SKM-1 (cell line): ENCODE measurements around the gene NFKB2.

ENCODE experiments used
- DNase-seq: peaks from one replicate; lab custom pipeline; 2025; ENCODE audit not compliant: unreplicated experiment; lab: John Stamatoyannopoulos, UW

The NFKB2 gene

DNA sequence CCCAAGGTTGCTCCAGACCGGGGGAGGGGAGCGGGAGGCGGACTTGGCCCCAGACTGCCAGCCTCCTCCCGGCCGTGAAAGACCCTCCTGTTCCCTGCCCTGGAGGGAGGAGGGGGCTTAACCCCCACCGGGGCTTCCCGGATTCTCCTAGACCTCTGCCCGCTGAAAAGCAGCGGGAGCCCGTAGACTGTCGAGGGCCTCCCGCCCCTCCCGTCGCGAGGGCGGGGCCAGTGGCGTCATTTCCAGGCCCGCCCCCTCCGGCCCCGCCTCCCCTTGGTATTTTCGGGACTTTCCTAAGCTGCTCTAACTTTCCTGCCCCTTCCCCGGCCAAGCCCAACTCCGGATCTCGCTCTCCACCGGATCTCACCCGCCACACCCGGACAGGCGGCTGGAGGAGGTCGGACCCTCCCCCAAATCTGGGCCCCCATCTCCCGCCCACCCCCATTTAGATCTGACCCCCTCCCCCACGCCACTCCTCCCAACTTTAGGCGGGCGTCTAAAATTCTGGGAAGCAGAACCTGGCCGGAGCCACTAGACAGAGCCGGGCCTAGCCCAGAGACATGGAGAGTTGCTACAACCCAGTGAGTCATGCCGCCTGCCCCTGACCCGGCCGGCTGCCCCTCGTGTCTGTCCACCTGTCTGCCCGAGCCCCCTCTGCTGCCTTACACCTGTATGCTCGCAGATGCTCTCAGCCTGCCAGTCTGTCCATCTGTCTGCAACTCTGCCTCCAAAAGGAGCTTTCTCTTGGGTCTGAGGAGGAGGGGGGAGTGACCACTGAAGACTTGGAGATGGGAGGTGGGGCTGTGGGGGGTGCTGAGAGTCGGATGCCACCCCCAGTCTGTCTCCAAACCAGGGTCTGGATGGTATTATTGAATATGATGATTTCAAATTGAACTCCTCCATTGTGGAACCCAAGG is at the start of gene NFKB2:
TSS of gene NFKB2 (plus strand) at position 306 of the 917 bp plus-strand sequence. CDS start at position 561, 255 bp downstream.
- DNase-seq = peak; percentile 48

GRCh38 chr10:102347236-102347828 is 48.2 kb upstream of the NFKB2 start:
- DNase-seq = no peak

- peak; percentile 15 for DNase-seq
Observed at GRCh38 chr10:102352066-102352715, 43.3 kb upstream of the NFKB2 start.

DNA sequence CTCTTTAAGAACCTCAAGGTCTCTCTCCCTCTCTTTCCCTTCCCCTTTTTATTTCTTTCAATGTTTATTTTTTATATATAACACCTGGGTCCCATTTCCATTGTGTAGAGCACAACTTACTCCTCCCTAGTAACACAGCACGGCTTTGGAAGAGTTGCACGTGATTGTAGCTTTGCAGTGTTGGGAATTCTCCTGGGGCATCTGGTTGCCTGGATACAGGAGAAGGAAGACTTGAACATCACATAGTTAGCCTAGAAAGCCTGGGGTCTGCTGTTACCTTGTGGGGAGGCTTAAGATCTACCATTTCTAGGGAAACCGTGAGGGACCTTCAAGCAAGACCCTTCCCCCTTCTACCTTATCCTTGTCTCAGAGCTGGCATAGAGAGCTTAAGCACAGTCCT is 41.1 kb upstream of the NFKB2 start:
- no peak for DNase-seq

DNA sequence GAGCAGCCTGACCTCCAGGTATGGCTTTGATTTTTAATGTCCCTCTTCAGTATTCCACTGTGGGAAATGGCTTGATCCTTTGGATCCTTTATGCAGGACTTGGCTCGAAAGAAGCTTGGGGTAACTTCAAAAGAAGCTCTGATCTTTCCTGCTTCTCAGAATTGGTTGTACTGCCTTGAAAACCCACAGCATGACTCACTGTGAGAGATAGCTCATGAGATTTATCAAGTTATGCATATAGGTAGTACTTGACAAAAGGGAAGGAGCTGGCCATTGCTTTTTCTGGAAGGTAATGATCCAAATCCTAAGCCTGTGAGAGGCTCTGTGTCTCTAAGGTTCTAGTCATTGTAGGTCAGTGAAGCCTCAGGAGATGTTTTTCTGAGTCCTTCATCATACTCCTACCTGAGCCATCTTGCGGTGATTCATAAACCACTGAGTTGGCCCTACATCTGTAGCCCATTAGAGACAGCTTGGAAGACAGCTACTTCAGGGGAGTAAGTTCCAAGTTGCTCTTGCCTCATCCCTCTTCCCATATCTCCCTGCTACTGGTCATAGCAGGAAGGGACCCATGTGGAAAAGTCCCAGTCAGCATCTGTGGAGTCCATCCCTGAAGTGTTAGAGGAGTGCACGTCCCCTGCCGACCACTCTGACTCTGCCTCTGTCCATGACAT is 36.7 kb upstream of the NFKB2 start:
- DNase-seq = no peak

DNA sequence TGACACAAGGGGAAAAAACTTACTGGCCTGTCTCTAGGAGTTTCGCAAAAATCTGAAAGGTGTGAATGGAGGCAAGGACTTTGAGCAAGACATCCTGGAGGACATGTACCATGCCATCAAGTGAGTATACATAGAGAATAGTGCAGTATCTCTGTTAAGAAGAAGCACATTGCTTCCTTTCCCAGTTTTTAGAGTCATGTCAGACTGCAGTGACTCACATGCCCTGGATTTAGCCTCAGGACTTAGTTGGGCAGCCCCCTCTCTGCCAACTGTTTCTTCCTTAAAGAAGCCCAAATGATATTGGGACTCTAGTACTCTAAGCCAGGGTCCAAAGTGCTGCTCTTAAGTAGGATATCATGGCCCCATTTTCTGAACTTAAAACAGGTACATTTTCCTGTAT is 28.1 kb upstream of the NFKB2 start:
- DNase-seq = no peak

GRCh38 chr10:102368077-102368476 is 27.4 kb upstream of the NFKB2 start:
- no peak for DNase-seq

- DNase-seq = no peak
Observed at GRCh38 chr10:102371295-102371694, 24.2 kb upstream of the NFKB2 start.

DNA sequence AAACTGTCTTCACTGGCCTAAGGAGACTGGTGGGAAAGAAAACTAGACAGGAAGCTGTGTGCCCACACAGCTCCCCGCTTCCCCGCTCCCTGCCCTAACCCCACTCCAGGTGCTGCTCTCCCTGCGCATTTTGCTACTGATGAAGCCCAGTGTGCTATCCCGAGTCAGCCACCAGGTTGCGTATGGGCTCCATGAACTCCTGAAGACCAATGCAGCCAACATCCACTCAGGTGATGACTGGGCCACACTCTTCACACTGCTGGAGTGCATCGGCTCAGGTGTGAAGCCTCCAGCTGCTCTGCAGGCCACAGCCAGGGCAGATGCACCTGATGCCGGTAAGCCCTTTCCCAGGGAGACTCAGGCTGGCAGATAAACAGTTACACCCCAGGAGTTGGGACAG is 20.3 kb upstream of the NFKB2 start:
- DNase-seq = no peak

DNA sequence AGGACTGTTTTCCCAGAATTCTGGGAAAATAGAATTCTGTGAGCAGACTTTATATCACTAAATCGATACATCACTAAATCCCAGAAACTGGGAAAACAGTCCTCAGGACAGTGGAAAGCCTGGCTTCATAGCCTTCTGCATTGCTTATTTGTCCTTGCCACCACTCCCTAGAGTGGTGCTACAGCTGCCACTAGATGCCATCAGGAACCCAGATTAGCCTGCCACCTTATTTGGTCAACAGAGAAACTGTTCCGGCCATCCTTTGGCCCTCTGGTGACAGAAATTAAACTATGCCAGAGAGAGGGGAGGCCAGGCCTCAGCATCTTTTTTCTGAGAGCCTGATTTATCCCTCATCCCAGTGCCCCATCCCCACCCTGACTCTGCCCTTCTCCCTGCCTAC is 19.6 kb upstream of the NFKB2 start:
- DNase-seq = no peak

DNA sequence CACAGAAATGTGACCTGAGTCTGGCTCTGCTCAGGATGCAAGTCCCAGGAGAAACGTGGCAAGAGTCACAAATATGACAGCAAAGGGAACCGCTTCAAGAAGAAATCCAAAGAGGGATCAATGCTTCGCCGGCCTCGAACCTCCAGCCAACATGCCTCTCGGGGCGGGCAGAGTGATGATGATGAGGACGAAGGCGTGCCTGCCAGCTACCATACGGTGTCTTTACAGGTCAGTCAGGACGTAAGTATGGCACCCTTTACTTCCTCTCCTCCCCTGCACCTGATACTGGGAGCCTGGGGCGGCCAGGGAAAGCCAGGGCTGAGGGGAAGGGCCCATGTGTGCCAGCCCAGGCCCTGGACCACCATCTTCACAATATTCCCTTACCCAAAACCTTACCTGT is 18.6 kb upstream of the NFKB2 start:
- no peak for DNase-seq

GRCh38 chr10:102379383-102379782 is 16.1 kb upstream of the NFKB2 start:
- DNase-seq = no peak

DNA sequence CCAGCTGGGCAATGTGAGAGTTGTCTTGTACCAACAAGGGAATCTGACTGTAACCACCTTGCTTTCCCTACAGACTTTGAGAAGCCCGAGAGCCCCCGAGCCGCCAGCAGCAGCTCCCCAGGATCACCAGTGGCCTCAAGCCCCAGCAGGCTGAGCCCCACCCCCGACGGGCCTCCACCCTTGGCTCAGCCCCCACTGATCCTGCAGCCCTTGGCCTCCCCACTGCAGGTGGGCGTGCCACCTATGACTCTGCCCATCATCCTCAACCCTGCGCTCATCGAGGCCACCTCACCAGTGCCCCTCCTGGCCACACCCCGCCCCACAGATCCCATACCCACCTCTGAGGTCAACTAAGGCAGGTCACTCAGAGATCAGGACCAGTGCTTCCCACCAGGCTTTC is 13.5 kb upstream of the NFKB2 start:
- no peak for DNase-seq

DNA sequence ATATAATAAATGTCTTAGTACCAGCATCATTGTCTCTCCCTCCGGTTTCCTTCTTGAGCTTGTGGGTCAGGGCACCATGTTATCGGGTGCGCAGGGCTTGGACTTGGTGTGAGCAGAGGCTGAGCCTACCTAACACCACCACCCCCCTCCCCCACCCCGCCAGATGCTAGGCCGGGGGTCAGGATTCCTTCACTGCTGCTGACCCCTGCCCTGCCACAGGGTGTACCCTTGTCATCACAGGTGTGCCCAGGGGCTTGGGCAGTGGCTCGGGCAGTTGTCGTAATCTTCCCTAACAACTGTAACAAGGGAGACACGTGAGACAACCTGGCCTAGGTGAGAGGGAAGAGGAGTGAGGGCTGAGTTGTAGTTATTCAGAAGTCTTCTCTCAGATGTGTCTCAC is 12.6 kb upstream of the NFKB2 start:
- no peak for DNase-seq

DNA sequence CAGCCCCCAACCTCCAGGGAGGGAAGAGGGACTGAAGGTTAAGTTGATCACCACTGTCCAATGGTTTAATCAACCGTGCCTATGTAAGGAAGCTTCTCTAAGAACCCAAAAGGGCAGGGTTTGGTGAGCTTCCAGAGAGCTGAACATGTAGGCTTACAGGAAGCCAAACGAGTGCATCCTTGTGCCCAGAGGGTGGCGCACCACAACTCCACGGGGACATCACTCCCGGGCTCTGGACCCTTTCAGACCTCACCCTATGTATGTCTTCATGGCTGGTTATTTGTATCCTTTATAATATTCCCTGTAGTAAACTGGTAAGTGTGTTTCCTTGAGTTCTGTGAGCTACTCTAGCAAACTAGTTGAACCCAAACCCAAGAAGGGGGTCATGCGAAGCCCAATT is 11.5 kb upstream of the NFKB2 start:
- DNase-seq = no peak

DNA sequence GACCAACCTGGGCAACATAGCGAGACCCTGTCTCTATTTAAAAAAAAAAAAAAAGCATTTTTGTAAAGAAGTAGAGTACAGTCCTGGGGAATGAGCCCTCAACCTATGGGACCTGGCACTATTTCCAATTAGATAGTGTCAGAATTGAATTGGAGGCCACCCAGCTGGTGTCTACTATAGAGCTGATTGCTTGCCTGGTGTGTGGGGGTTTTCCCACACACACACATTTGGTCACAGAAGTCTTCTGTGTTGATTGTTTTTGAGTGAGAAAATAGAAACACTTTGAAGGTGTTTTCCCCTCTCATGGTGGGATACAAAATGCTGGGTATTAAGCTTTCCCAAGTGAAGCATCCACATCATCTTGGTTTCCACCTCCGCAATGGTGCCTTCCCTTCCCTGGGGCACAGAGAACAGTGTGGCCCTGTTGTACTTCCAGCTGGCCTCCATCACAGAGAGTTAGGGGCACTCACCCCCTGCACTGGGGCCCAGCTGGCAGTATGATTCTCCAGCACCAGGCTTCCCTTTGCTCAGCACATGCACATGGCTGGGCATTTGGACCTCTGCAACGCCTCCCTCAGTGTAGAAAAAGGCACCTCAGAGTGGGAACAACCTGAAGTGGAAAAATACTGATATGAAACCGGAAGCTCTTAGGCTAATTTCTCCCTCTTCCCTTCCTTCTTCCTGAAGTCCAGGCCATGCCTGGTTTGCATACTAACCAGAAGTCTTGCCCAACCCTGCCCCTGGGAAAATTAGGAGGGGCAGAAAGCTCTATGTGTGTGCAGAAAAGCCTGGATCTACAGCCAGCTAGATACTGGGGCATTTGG is 10.7 kb upstream of the NFKB2 start:
- peak; percentile 10 for DNase-seq

DNA sequence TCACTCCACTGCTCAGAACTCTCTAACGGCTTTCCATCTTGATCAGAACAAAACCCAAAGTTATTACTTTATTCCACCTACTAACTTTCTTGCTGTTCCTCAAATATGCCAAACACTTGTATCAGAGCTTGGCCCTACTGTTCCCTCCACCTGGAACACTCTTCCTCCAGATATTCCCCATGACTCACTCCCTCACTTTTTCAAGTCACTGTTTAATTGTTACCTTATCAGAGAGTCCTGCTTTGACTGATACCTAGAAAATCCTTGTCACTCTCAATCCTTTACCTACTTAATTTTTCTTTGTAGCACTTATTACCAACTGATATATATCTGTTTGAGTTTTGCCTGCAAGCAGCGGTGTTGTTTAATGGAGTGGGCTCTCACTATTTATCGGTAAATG is 5.6 kb upstream of the NFKB2 start:
- DNase-seq = no peak

GRCh38 chr10:102392306-102392705 is 3.2 kb upstream of the NFKB2 start:
- DNase-seq = no peak

- DNase-seq = no peak
Observed at GRCh38 chr10:102393411-102394078, 2.0 kb upstream of the NFKB2 start.
